GM20000 (cell line): ENCODE data around the gene LRIT3.

Source experiments
- DNase-seq: peaks from one replicate; pipeline ENCODE4 v3.0.0; 2012; ENCODE audit warnings: low spot score
- CTCF ChIP-seq: IDR thresholded peaks from 2 replicates; pipeline ENCODE4 v1.5.1; 2012; ENCODE audit warnings: mild to moderate bottlenecking, control low read depth; ENCODE audit errors: extremely low read depth, missing control alignments

Gene LRIT3

GRCh38 chr4:109879081-109879480 lies 31.2 kb downstream of the LRIT3 start:
- no peak for DNase-seq
- no peak for TF ChIP-seq CTCF

- no peak for DNase-seq
- no peak for TF ChIP-seq CTCF
Measured at GRCh38 chr4:109879636-109880314, 31.9 kb downstream of the LRIT3 start.

GRCh38 chr4:109886303-109886702 lies 38.4 kb downstream of the LRIT3 start:
- no peak for TF ChIP-seq CTCF
- DNase-seq, result no peak

GRCh38 chr4:109887071-109887470 lies 39.2 kb downstream of the LRIT3 start:
- DNase-seq, result no peak
- TF ChIP-seq CTCF, result no peak

GRCh38 chr4:109890076-109890475 lies 42.2 kb downstream of the LRIT3 start:
- no peak for TF ChIP-seq CTCF
- DNase-seq, result no peak

- TF ChIP-seq CTCF, result no peak
- DNase-seq, result no peak
Measured at GRCh38 chr4:109902559-109903251, 54.8 kb downstream of the LRIT3 start.

- TF ChIP-seq CTCF, result no peak
- DNase-seq, result no peak
Measured at GRCh38 chr4:109908731-109909130, 60.8 kb downstream of the LRIT3 start.
